DMS79 treated with DMSO at 0.1 percent for 48 hours (cell line): Measurements from ENCODE around the gene KLHL26.

Source experiments
- DNase-seq: peaks from one replicate; lab custom pipeline; 2025; lab: John Stamatoyannopoulos, UW

The KLHL26 gene

GRCh38 chr19:18647371-18647767 lies 10.5 kb downstream of the KLHL26 start:
- no peak for DNase-seq

GRCh38 chr19:18647807-18648206 lies 11.0 kb downstream of the KLHL26 start:
- DNase-seq, result no peak

- DNase-seq, result no peak
Measured at GRCh38 chr19:18648973-18649315, 12.1 kb downstream of the KLHL26 start.

GRCh38 chr19:18649371-18650020 lies 12.7 kb downstream of the KLHL26 start:
- no peak for DNase-seq

- no peak for DNase-seq
Measured at GRCh38 chr19:18650021-18650390, 13.2 kb downstream of the KLHL26 start.

GRCh38 chr19:18650468-18651041 lies 13.7 kb downstream of the KLHL26 start:
- DNase-seq, result no peak

- DNase-seq, result no peak
Measured at GRCh38 chr19:18651300-18651699, 14.5 kb downstream of the KLHL26 start.

- peak; percentile 3 for DNase-seq
Measured at GRCh38 chr19:18651733-18652132, 14.9 kb downstream of the KLHL26 start.

GRCh38 chr19:18653853-18654252 lies 17.0 kb downstream of the KLHL26 start:
- DNase-seq, result no peak

GRCh38 chr19:18654469-18654868 lies 17.6 kb downstream of the KLHL26 start:
- DNase-seq, result no peak

GRCh38 chr19:18655173-18655844 lies 18.5 kb downstream of the KLHL26 start:
- no peak for DNase-seq

- DNase-seq, result no peak
Measured at GRCh38 chr19:18656337-18657086, 19.7 kb downstream of the KLHL26 start.

- DNase-seq, result no peak
Measured at GRCh38 chr19:18657590-18658365, 20.9 kb downstream of the KLHL26 start.

- no peak for DNase-seq
Measured at GRCh38 chr19:18658366-18658855, 21.6 kb downstream of the KLHL26 start.

GRCh38 chr19:18659281-18660050 lies 22.6 kb downstream of the KLHL26 start:
- DNase-seq, result no peak

GRCh38 chr19:18660051-18660910 lies 23.5 kb downstream of the KLHL26 start:
- no peak for DNase-seq

- no peak for DNase-seq
Measured at GRCh38 chr19:18660939-18661670, 24.3 kb downstream of the KLHL26 start.

- DNase-seq, result no peak
Measured at GRCh38 chr19:18662972-18663732, 26.3 kb downstream of the KLHL26 start.
